ENCODE data around the gene SYVN1.

The SYVN1 gene

GRCh38 chr11:65078786-65079342, 55.5 kb downstream of the SYVN1 start:
- Histone ChIP-seq H3K9ac (ENCODE audit: low read depth, low read length, poor library complexity, severe bottlenecking) (peak overlapping the region; percentile 47), H2AFZ (ENCODE audit: low read length) (no peak overlapping the region)

GRCh38 chr11:65078151-65078550, 56.2 kb downstream of the SYVN1 start:
- peak overlapping the region; percentile 51 for H3K4me3 ChIP-seq (ENCODE audit: low read length, poor library complexity, severe bottlenecking)
- peaks cover 31% of the 10 kb centered on the region for H3K4me1 ChIP-seq (ENCODE audit: insufficient read depth, low read length, poor library complexity, severe bottlenecking)
- H3F3A ChIP-seq (ENCODE audit: low read depth) = no peaks in the 10 kb centered on the region
- peak overlapping the region; percentile 68 for H3K4me2 ChIP-seq (ENCODE audit: low read depth, low read length, poor library complexity, severe bottlenecking)
- no peaks in the 10 kb centered on the region for H3K9me3 ChIP-seq (ENCODE audit: insufficient read depth, low read depth, low read length)
- H4K20me1 ChIP-seq (ENCODE audit: insufficient read depth, low read length, poor library complexity, severe bottlenecking) = peaks cover 19% of the 10 kb centered on the region
- peaks cover 72% of the 10 kb centered on the region for H3K79me2 ChIP-seq (ENCODE audit: insufficient read depth, low read length)
- H3K9me2 ChIP-seq (replicated peaks; ENCODE audit: low read depth, low read length) = no peaks in the 10 kb centered on the region
- peak overlapping the region; percentile 36 for H3K9ac ChIP-seq (ENCODE audit: low read depth, low read length, poor library complexity, severe bottlenecking)
- peak; percentile 79 for TF ChIP-seq CTCF (conservative IDR thresholded peaks at IDR 0.05; ENCODE audit: low read length)
- TF ChIP-seq EZH2phosphoT487 (IDR thresholded peaks at IDR 0.05; ENCODE audit: borderline replicate concordance) = no peak
- H3K36me3 ChIP-seq (ENCODE audit: insufficient read depth, low read length) = peaks cover 20% of the 10 kb centered on the region; the same call in 1 of the 2 replicates
- H3K27me3 ChIP-seq (ENCODE audit: insufficient read depth, low read length, poor library complexity, severe bottlenecking) = no peaks in the 10 kb centered on the region
- H2AFZ ChIP-seq (ENCODE audit: low read length) = no peak overlapping the region

More at GRCh38 chr11:65078786-65079342, 55.5 kb downstream of the SYVN1 start:
- Histone ChIP-seq H3K79me2 (ENCODE audit: insufficient read depth, low read length) (peaks cover 79% of the 10 kb centered on the region), H4K20me1 (ENCODE audit: insufficient read depth, low read length, poor library complexity, severe bottlenecking) (peaks cover 19% of the 10 kb centered on the region), H3K4me3 (ENCODE audit: low read length, poor library complexity, severe bottlenecking) (peak overlapping the region; percentile 51), H3K9me2 (replicated peaks; ENCODE audit: low read depth, low read length) (no peaks in the 10 kb centered on the region), H3K27me3 (ENCODE audit: insufficient read depth, low read length, poor library complexity, severe bottlenecking) (no peaks in the 10 kb centered on the region), H3K9me3 (ENCODE audit: insufficient read depth, low read depth, low read length) (no peaks in the 10 kb centered on the region), H3K4me1 (ENCODE audit: insufficient read depth, low read length, poor library complexity, severe bottlenecking) (peaks cover 33% of the 10 kb centered on the region), H3K36me3 (ENCODE audit: insufficient read depth, low read length) (peaks cover 20% of the 10 kb centered on the region; the same call in 1 of the 2 replicates), H3K4me2 (ENCODE audit: low read depth, low read length, poor library complexity, severe bottlenecking) (peak overlapping the region; percentile 68), H3F3A (ENCODE audit: low read depth) (no peaks in the 10 kb centered on the region)
- TF ChIP-seq CTCF (conservative IDR thresholded peaks at IDR 0.05; ENCODE audit: low read length) (no peak), EZH2phosphoT487 (IDR thresholded peaks at IDR 0.05; ENCODE audit: borderline replicate concordance) (no peak)

- peak overlapping the region; percentile 18 for H3K9ac ChIP-seq (ENCODE audit: low read depth, low read length, poor library complexity, severe bottlenecking)
- H3K4me3 ChIP-seq (ENCODE audit: low read length, poor library complexity, severe bottlenecking) = peak overlapping the region; percentile 51
- H3K4me2 ChIP-seq (ENCODE audit: low read depth, low read length, poor library complexity, severe bottlenecking) = peak overlapping the region; percentile 68
- peaks cover 19% of the 10 kb centered on the region for H4K20me1 ChIP-seq (ENCODE audit: insufficient read depth, low read length, poor library complexity, severe bottlenecking)
- H3K27me3 ChIP-seq (ENCODE audit: insufficient read depth, low read length, poor library complexity, severe bottlenecking) = no peaks in the 10 kb centered on the region
- H3K4me1 ChIP-seq (ENCODE audit: insufficient read depth, low read length, poor library complexity, severe bottlenecking) = peaks cover 24% of the 10 kb centered on the region
- no peak overlapping the region for H2AFZ ChIP-seq (ENCODE audit: low read length)
- TF ChIP-seq EZH2phosphoT487 (IDR thresholded peaks at IDR 0.05; ENCODE audit: borderline replicate concordance) = no peak
- TF ChIP-seq CTCF (conservative IDR thresholded peaks at IDR 0.05; ENCODE audit: low read length) = no peak; the same call in 1 of the 2 replicates
- H3K79me2 ChIP-seq (ENCODE audit: insufficient read depth, low read length) = peaks cover 65% of the 10 kb centered on the region
- no peaks in the 10 kb centered on the region for H3K9me2 ChIP-seq (replicated peaks; ENCODE audit: low read depth, low read length)
- no peaks in the 10 kb centered on the region for H3K9me3 ChIP-seq (ENCODE audit: insufficient read depth, low read depth, low read length)
- no peaks in the 10 kb centered on the region for H3F3A ChIP-seq (ENCODE audit: low read depth)
- H3K36me3 ChIP-seq (ENCODE audit: insufficient read depth, low read length) = peaks cover 20% of the 10 kb centered on the region; the same call in 1 of the 2 replicates
Observed at GRCh38 chr11:65077451-65077850, 56.9 kb downstream of the SYVN1 start.

All from Loucy (cell line).